HEK293 (cell line): ENCODE results near the gene TYSND1.

Experiments used
- CTCF ChIP-seq: fragments of 450-650 bp; formaldehyde crosslinking; IDR thresholded peaks from 2 replicates; pipeline ENCODE4 v1.5.1; 2016; ENCODE audit warnings: missing biosample characterization, missing genetic modification characterization
- KLF16 ChIP-seq: fragments of 450-650 bp; formaldehyde crosslinking; IDR thresholded peaks from 2 replicates; pipeline ENCODE4 v1.5.1; 2017; ENCODE audit warnings: missing biosample characterization, missing genetic modification characterization
- SALL2 ChIP-seq: fragments of 450-650 bp; formaldehyde crosslinking; IDR thresholded peaks from 2 replicates; pipeline ENCODE4 v1.5.0; 2017; ENCODE audit warnings: missing biosample characterization, mild to moderate bottlenecking, missing genetic modification characterization, borderline replicate concordance
- SCRT1 ChIP-seq: fragments of 450-650 bp; formaldehyde crosslinking; IDR thresholded peaks from 2 replicates; pipeline ENCODE4 v1.5.1; 2016; ENCODE audit warnings: missing biosample characterization, missing genetic modification characterization, borderline replicate concordance
- ZBTB20 ChIP-seq: fragments of 450-650 bp; formaldehyde crosslinking; IDR thresholded peaks from 2 replicates; pipeline ENCODE4 v1.5.1; 2016; ENCODE audit warnings: missing biosample characterization, missing genetic modification characterization
- ZFP37 ChIP-seq: fragments of 450-650 bp; formaldehyde crosslinking; IDR thresholded peaks from 2 replicates; pipeline ENCODE4 v1.5.1; 2016; ENCODE audit warnings: missing biosample characterization, missing genetic modification characterization
- ZNF146 ChIP-seq: fragments of 450-650 bp; formaldehyde crosslinking; IDR thresholded peaks from 2 replicates; pipeline ENCODE4 v1.5.1; 2016; ENCODE audit warnings: missing biosample characterization, missing genetic modification characterization
- ZNF24 ChIP-seq: fragments of 450-650 bp; formaldehyde crosslinking; IDR thresholded peaks from 2 replicates; pipeline ENCODE4 v1.5.1; 2016; ENCODE audit warnings: missing biosample characterization, missing genetic modification characterization
- ZNF274 ChIP-seq, 2 experiments: fragments of 200-500 bp in 1 of 2; fragments of 450-650 bp in 1 of 2; sonication (Bioruptor generic) in 1 of 2; formaldehyde crosslinking in 1 of 2; IDR thresholded peaks; 2 replicates each; pipeline versions ENCODE4 v1.5.1 to v1.6.1; 2014 to 2016; ENCODE audit warnings: borderline replicate concordance in 1 of 2, inconsistent platforms in 1 of 2, low read length in 1 of 2, missing biosample characterization in 1 of 2, missing genetic modification characterization in 1 of 2
- ZNF510 ChIP-seq: fragments of 450-650 bp; formaldehyde crosslinking; IDR thresholded peaks from 2 replicates; pipeline ENCODE4 v1.5.1; 2018; ENCODE audit warnings: mild to moderate bottlenecking, missing genetic modification characterization, missing biosample characterization; ENCODE audit not compliant: insufficient replicate concordance
- ZNF529 ChIP-seq: fragments of 450-650 bp; formaldehyde crosslinking; IDR thresholded peaks from 2 replicates; pipeline ENCODE4 v1.5.1; 2017; ENCODE audit warnings: missing genetic modification characterization, missing biosample characterization; ENCODE audit not compliant: insufficient replicate concordance
- ZNF707 ChIP-seq: fragments of 450-650 bp; formaldehyde crosslinking; IDR thresholded peaks from 2 replicates; pipeline ENCODE4 v1.5.1; 2016; ENCODE audit warnings: missing biosample characterization, missing genetic modification characterization
- ZNF785 ChIP-seq: fragments of 450-650 bp; formaldehyde crosslinking; IDR thresholded peaks from 2 replicates; pipeline ENCODE4 v1.5.1; 2016; ENCODE audit warnings: missing biosample characterization, missing genetic modification characterization
- ZNF830 ChIP-seq: fragments of 450-650 bp; IDR thresholded peaks from 2 replicates; pipeline ENCODE4 v1.5.0; 2018; ENCODE audit warnings: missing biosample characterization, missing genetic modification characterization, low read depth, mild to moderate bottlenecking, moderate library complexity

- TF ChIP-seq CTCF (no peak), ZNF707 (tag by site-specific recombination) (no peak), SALL2 (no peak), ZNF830 (tag by site-specific recombination) (no peak), ZBTB20 (tag by site-specific recombination) (no peak), SCRT1 (tag by site-specific recombination) (no peak), ZNF510 (tag by site-specific recombination) (no peak), ZNF785 (tag by site-specific recombination) (no peak), ZFP37 (tag by site-specific recombination) (no peak), ZNF146 (no peak), KLF16 (tag by site-specific recombination) (no peak), ZNF24 (tag by site-specific recombination) (no peak), ZNF274 (IDR thresholded peaks at IDR 0.05; ENCODE audit: low read length) (no peak), ZNF274 (tag by site-specific recombination; IDR thresholded peaks at IDR 0.05; ENCODE audit: borderline replicate concordance) (no peak), ZNF529 (tag by site-specific recombination) (no peak)
These were observed 28.3 kb downstream of the TYSND1 start for GRCh38 chr10:70118196-70118595.
